Measurements from ENCODE around the gene GLIS1. TPM values are rescaled to one million over a fixed set of nuclear protein-coding genes. Genes with fewer than 3 reads are reported as not detected.

The GLIS1 gene
- total and polyA plus RNA-seq, 9 donors, result 0.12 to 2.9 (median 0.48) TPM; not detected in 1

GRCh38 chr1:53735681-53736080 lies 3.3 kb downstream of the GLIS1 start:
- whole genome bisulfite sequencing, 3 donors, result 94 to 97% (median 96%) methylated on average over 5 of the region's 5 CpGs
- no peak for DNase-seq
- H3K4me1 ChIP-seq (ENCODE audit: insufficient read depth), result peaks cover 2% of the 10 kb centered on the region
- TF ChIP-seq CTCF (IDR thresholded peaks at IDR 0.05), result no peak
- no peak for TF ChIP-seq EP300 (IDR thresholded peaks at IDR 0.05)
- no peak for TF ChIP-seq POLR2A (IDR thresholded peaks at IDR 0.05)
- no peaks in the 10 kb centered on the region for H3K9me3 ChIP-seq
- H3K27ac ChIP-seq, result no peak overlapping the region
- H3K27me3 ChIP-seq, result no peaks in the 10 kb centered on the region
- H3K36me3 ChIP-seq, result no peaks in the 10 kb centered on the region
- intact Hi-C loops (cut with DNase I), result no loop called here
- H3K4me3 ChIP-seq, result no peak overlapping the region

- intact Hi-C loops (cut with DNase I), result no loop called here
- DNase-seq, result no peak
- TF ChIP-seq POLR2A (IDR thresholded peaks at IDR 0.05) (no peak), EP300 (IDR thresholded peaks at IDR 0.05) (no peak), CTCF (IDR thresholded peaks at IDR 0.05) (no peak)
- no peaks in the 10 kb centered on the region for H3K36me3 ChIP-seq
- no peak overlapping the region for H3K4me3 ChIP-seq
- no peaks in the 10 kb centered on the region for H3K27me3 ChIP-seq
- no peak overlapping the region for H3K27ac ChIP-seq
- peaks cover 2% of the 10 kb centered on the region for H3K4me1 ChIP-seq (ENCODE audit: insufficient read depth)
- WGBS, 3 donors, result 87 to 88% (median 88%) methylated on average over 5 of the region's 5 CpGs
- H3K9me3 ChIP-seq, result no peaks in the 10 kb centered on the region
Observed at GRCh38 chr1:53735261-53735660, 3.7 kb downstream of the GLIS1 start.

GRCh38 chr1:53734650-53735211 lies 4.2 kb downstream of the GLIS1 start:
- no peak overlapping the region for H3K4me3 ChIP-seq
- TF ChIP-seq CTCF (IDR thresholded peaks at IDR 0.05) (no peak), EP300 (IDR thresholded peaks at IDR 0.05) (no peak), POLR2A (IDR thresholded peaks at IDR 0.05) (no peak)
- H3K27me3 ChIP-seq, result no peaks in the 10 kb centered on the region
- intact Hi-C loops (cut with DNase I), result no loop called here
- no peaks in the 10 kb centered on the region for H3K9me3 ChIP-seq
- DNase-seq, result no peak
- H3K4me1 ChIP-seq (ENCODE audit: insufficient read depth), result peaks cover 2% of the 10 kb centered on the region
- WGBS, 3 donors, result 69 to 76% (median 70%) methylated on average over 10 of the region's 10 CpGs
- H3K27ac ChIP-seq, result no peak overlapping the region
- H3K36me3 ChIP-seq, result no peaks in the 10 kb centered on the region

- Histone ChIP-seq H3K36me3 (no peaks in the 10 kb centered on the region), H3K9me3 (no peaks in the 10 kb centered on the region), H3K4me3 (no peak overlapping the region), H3K4me1 (ENCODE audit: insufficient read depth) (peaks cover 2% of the 10 kb centered on the region), H3K27ac (no peak overlapping the region), H3K27me3 (no peaks in the 10 kb centered on the region)
- TF ChIP-seq CTCF (IDR thresholded peaks at IDR 0.05) (no peak), POLR2A (IDR thresholded peaks at IDR 0.05) (no peak), EP300 (IDR thresholded peaks at IDR 0.05) (no peak)
- DNase-seq, result no peak
- 81 to 84% (median 82%) methylated on average over 10 of the region's 10 CpGs for WGBS, 3 donors
- intact Hi-C loops (cut with DNase I), result no loop called here
Observed at GRCh38 chr1:53733975-53734649, 4.9 kb downstream of the GLIS1 start.

All from ovary (tissue), 9 donors.